Inflammatory macrophage treated with lipopolysaccharide for 1 hour (primary cell): ENCODE data around the gene ENOX1.

Experiments used
- DNase-seq, 2 donors: peaks; one replicate each; pipeline ENCODE4 v3.0.0-alpha.2; 2020 to 2022

ENOX1 gene

DNA sequence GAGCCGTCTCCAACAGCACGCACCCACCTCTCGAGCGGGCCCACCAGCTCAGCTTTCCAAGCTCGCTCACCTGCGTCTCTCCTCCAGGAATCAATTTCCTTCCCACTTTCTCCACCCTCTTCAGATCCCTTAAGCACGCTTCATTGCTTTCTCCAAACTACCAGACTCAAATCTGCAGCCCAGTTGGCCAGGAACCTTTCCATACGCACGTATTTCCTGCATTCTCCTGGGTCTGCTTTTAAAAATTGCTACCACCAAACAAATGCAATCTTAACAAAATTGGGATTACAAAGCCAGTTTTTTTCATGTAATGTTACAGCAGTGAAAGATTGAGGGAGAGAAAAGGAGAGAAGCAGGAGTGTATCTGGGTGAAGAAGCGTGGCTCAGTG, 1.5 kb downstream of the ENOX1 start:
- no peak for DNase-seq

DNA sequence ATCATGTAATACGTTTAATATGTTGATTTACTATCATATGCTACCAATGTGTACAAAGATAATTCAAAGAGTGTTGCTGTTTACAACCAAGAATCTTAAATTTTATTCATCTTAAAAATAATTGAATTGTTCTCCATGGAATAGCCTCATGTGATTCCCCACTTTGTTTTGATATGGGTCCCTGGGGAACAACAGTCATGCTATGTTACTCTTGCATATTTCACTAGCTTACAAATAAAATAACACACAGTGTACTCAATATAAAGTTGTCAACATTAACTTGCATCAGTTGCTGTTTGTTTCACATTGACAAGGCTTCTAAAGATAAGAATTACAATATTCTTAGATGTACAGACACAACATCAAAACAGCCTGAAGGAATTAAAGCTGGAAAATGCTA, 2.3 kb downstream of the ENOX1 start:
- no peak for DNase-seq

DNA sequence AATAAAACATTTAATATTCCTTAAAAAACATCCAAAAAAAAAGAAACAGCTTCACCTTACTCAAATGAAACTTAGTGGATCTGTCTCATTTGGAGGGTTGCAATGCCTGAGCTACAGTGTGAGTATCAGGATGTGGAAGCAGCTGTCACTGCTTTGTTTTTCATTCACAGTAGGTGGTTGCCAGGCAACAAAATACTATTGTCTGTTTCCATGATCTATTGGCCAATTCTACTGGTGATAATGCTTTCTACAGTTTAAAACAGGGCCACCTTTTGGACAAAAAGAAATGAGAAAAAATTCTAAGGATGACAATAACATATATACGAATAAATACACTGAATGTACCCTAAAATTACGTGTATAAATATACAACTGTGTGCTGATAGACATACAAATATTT, 3.0 kb downstream of the ENOX1 start:
- DNase-seq: no peak

- DNase-seq: no peak
Measured at GRCh38 chr13:43782686-43783085, 4.1 kb downstream of the ENOX1 start.

DNA sequence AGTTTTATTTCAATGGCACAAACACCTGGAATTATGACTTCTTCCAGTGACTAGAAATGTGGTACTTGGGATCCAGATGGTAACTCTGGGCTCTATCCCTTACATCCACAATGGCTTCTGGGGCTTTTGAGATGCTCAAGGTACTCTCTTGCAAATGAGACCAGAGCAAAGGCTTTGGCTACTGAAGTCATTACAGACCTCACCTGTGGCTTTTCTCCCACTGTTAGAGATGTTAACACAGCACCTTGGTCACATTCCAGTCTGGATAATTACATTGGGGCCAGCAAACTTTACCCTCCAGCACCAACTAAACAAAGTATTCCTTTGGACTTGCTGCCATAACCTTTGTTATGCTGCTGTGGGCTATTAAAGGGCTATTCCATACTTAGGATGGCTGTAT, 6.1 kb downstream of the ENOX1 start:
- no peak for DNase-seq

GRCh38 chr13:43776501-43777079, 10.2 kb downstream of the ENOX1 start:
- DNase-seq: no peak

DNA sequence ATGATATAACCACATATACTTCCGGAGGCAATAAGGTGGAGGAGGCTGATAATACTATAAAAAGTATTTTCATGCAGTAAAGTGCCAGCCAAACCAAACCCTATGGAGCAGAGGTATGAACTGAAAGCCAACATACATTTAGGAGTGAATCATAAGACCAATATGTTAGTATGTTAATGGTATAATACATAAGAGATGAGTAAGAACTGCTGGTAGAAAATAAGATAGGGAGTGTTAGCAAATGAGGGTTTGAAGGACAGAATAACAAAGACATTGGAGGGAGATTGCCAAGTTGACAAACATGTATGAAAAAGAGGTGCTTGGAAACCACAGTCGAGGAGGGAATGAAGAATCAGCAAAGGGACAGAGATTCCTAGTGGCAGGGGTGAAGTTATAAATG, 10.8 kb downstream of the ENOX1 start:
- DNase-seq: no peak

GRCh38 chr13:43773602-43774001, 13.2 kb downstream of the ENOX1 start:
- DNase-seq: no peak

DNA sequence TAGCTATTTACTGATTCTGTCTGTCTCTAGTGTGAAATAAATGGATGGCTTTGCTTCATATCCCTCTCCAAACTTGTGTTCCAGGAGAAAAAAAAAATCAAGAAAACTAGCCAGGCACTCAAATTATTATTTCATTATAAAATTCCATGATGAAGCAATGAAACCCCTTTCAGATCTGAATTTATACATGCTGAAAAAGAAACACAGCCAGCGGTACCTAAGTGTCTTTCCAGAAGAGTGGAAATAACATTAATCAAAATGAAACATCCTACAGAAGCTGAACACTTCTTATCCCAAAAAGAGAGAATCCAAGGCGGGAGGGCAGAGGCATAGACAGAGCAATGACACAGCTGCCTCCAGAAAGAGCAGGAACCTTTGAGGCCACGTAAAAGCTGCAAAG, 15.9 kb downstream of the ENOX1 start:
- DNase-seq: no peak

DNA sequence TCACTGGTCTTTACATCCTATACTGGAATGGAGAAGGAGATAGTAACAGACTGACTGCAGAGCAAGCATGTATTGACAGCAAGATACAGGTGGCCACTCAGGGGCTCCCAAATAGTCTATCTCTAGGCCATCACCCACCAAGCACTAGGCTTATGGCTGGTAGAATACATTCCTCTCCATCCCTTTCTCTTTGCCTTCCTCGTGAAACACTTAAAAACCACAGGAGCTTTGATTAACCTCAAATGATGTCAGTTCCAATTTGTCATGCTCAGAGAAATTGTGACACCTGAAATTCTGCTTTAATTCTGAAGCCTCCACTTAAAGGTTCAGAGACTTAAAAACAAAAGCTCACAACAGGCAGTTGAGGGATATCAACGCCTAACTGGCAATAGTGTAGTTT, 17.2 kb downstream of the ENOX1 start:
- no peak for DNase-seq

DNA sequence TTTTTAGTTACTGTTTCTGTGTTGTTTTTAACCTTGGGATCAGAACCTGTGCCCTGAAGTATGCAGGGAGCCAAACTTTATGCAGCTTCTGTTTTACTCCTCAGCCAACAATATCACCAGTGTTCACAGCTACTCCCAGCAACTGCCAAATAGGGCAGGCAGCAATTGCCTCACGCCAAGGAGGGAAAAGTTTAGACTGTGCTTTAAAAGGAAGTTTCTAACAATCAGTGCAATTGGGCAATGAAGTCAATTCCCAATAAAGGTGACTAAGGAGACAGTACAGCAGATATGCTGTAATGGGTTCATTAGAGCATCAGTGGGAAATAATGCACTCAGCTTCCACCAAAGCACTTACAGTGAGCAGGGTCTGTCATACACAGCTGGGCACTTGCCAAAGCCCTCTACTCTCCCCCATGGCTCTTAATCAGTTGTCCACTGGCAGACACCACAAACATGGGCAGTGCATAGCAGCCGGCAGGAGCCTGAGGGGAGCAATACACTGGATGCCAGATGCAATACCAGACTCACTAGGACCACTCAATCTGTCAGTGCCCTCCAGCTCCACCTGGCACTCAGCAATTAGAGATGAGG, 19.3 kb downstream of the ENOX1 start:
- no peak for DNase-seq

GRCh38 chr13:43766725-43767124, 20.0 kb downstream of the ENOX1 start:
- DNase-seq: no peak

- DNase-seq: no peak
Measured at GRCh38 chr13:43764349-43764748, 22.4 kb downstream of the ENOX1 start.

- DNase-seq: no peak
Measured at GRCh38 chr13:43763143-43763759, 23.5 kb downstream of the ENOX1 start.

DNA sequence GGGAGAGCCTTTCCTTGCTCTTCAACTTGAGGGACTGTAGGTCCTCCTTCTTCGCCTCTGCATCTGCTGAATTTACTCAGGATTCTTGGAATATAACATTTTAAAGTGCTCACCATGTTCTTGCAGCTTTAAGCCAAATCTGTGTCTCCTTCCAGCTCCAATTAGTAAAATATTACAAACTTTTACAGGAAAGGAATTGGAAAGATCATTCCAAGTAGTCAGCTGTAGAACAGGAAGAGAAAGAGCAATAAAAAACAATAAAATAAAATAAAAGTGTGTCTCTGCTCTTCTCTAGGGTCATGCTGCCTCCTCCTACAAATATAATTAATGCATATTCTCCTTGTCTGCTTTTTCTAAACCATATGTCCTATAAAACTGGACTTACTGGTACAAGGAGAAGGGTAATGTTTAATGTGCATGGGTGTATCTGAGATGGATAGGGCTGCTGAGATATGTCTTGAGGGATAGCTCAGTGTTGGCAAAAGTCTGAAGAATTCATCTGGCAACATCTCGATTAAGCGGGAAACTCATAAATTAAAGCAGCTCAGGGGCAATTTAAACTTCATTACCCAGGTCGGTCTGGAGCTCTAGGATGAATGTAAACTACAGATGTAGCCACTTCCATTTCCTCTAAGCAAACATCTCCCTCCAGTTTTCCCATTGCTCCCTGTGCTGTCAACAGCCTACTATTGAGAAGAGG, 25.0 kb downstream of the ENOX1 start:
- DNase-seq: no peak

GRCh38 chr13:43760257-43760656, 26.5 kb downstream of the ENOX1 start:
- no peak for DNase-seq

- no peak for DNase-seq
Measured at GRCh38 chr13:43758834-43759233, 27.9 kb downstream of the ENOX1 start.

- no peak for DNase-seq
Measured at GRCh38 chr13:43757266-43757665, 29.5 kb downstream of the ENOX1 start.

GRCh38 chr13:43755844-43756243, 30.9 kb downstream of the ENOX1 start:
- DNase-seq: no peak

DNA sequence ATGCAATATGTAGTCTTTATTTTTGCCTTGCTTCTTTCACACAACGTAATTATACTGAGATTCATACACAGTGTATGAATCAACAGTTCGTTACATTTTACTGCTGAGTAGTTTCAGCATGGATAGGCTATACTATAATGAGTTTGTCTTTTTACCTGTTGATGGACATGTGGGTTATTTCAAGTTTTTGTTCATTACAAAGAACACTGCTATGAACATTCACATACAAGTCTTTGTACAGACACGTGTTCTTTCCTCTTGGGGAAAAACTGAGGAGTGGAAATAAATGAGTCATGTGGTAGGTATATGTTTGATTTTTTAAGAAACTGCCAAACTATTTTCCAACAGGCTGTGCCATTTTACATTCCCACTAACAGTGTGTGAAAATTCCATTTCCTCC, 35.1 kb downstream of the ENOX1 start:
- no peak for DNase-seq

- no peak for DNase-seq
Measured at GRCh38 chr13:43749503-43749902, 37.3 kb downstream of the ENOX1 start.

- no peak for DNase-seq
Measured at GRCh38 chr13:43744261-43745031, 42.3 kb downstream of the ENOX1 start.

GRCh38 chr13:43742911-43743310, 43.9 kb downstream of the ENOX1 start:
- DNase-seq: no peak
